HG02642 (cell line): ENCODE data around the gene GNG13.

Source experiments
- ATAC-seq: cut with Tn5 transposase; IDR thresholded peaks from one replicate; pipeline ENCODE4 v1.9.1; 2021; ENCODE audit warnings: mild to moderate bottlenecking; ENCODE audit not compliant: unreplicated experiment, poor library complexity

Gene GNG13

GRCh38 chr16:815861-816260, 15.3 kb upstream of the GNG13 start:
- ATAC-seq: no peak

GRCh38 chr16:814974-815373, 14.4 kb upstream of the GNG13 start:
- no peak for ATAC-seq

GRCh38 chr16:813916-814412, 13.4 kb upstream of the GNG13 start:
- no peak for ATAC-seq

- ATAC-seq: no peak
Measured at GRCh38 chr16:813204-813915, 12.8 kb upstream of the GNG13 start.

GRCh38 chr16:808085-808386, 7.5 kb upstream of the GNG13 start:
- ATAC-seq: no peak

- peak; percentile 87 for ATAC-seq
Measured at GRCh38 chr16:807347-808084, 7.0 kb upstream of the GNG13 start.

GRCh38 chr16:805474-805873, 4.9 kb upstream of the GNG13 start:
- ATAC-seq: no peak

- ATAC-seq: no peak
Measured at GRCh38 chr16:804193-805048, 3.9 kb upstream of the GNG13 start.

- no peak for ATAC-seq
Measured at GRCh38 chr16:803754-804080, 3.2 kb upstream of the GNG13 start.

GRCh38 chr16:802914-803753, 2.6 kb upstream of the GNG13 start:
- ATAC-seq: no peak

- no peak for ATAC-seq
Measured at GRCh38 chr16:802461-802860, 1.9 kb upstream of the GNG13 start.

GRCh38 chr16:801584-802363, 1.2 kb upstream of the GNG13 start:
- ATAC-seq: no peak

GRCh38 chr16:800834-801511, 439 bp upstream of the GNG13 start:
- no peak for ATAC-seq

GRCh38 chr16:799111-799947, 1.2 kb downstream of the GNG13 start:
- no peak for ATAC-seq

- no peak for ATAC-seq
Measured at GRCh38 chr16:798666-799065, 1.9 kb downstream of the GNG13 start.

- no peak for ATAC-seq
Measured at GRCh38 chr16:797686-798085, 2.8 kb downstream of the GNG13 start.

- ATAC-seq: no peak
Measured at GRCh38 chr16:797120-797420, 3.5 kb downstream of the GNG13 start.
